GM12892 (cell line): Measurements from ENCODE around the gene SHB.

Source experiments
- POLR2A ChIP-seq: IDR thresholded peaks from 2 replicates; pipeline ENCODE4 v1.6.1; 2011; ENCODE audit warnings: low read depth, low read length, control low read depth
- TAF1 ChIP-seq: IDR thresholded peaks from 2 replicates; pipeline ENCODE4 v1.6.1; 2011; ENCODE audit warnings: low read depth, mild to moderate bottlenecking, control low read depth, low read length, borderline replicate concordance

DNA sequence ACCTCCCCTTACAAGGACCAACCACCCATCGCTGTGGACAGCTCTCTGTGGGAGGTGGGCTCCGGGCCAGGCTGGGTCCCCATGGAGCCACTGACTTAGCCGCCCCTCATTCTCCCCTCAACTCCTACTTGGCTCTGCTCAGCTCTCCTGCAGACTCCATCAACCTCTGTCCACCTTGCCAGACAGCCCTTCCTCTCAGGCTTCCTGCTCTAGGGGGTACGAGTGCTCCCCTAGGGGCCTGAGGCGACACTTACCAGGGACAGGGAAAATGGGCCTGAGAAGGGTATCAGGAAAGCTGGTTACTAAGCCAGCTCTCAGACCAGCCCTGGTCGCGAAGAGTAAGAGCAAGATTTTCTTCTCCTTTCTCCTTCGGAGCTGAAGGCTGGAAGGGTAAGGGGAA lies 43.9 kb downstream of the SHB start:
- TF ChIP-seq POLR2A (no peak), TAF1 (no peak)
